Hepatocyte (in vitro differentiated cells): ENCODE data around the gene PDK2. TPM values are rescaled to one million over a fixed set of nuclear protein-coding genes. Genes with fewer than 3 reads are reported as not detected.

Experiments used
- DNase-seq: peaks from one replicate; pipeline ENCODE4 v3.0.0-alpha.2; 2016; ENCODE audit warnings: low spot score
- H2AFZ ChIP-seq: fragments of 200-600 bp; sonication (generic); 2 replicates; pipeline ENCODE4 v1.6.0; 2016; ENCODE audit warnings: antibody characterized with exemption, mild to moderate bottlenecking
- H3K27ac ChIP-seq: fragments of 200-600 bp; sonication (generic); 2 replicates; pipeline ENCODE4 v1.5.1; 2016; ENCODE audit warnings: mild to moderate bottlenecking
- H3K27me3 ChIP-seq: fragments of 200-600 bp; sonication (generic); 2 replicates; pipeline ENCODE4 v1.6.1; 2016
- H3K36me3 ChIP-seq: fragments of 200-600 bp; sonication (generic); replicated peaks from 2 replicates; pipeline ENCODE4 v1.5.1; 2016; ENCODE audit warnings: low read depth; ENCODE audit not compliant: insufficient read depth
- H3K4me1 ChIP-seq: fragments of 200-600 bp; sonication (generic); 2 replicates; pipeline ENCODE4 v1.5.1; 2016; ENCODE audit warnings: mild to moderate bottlenecking, moderate library complexity; ENCODE audit not compliant: insufficient read depth
- H3K4me2 ChIP-seq: fragments of 200-600 bp; sonication (generic); 2 replicates; pipeline ENCODE4 v1.6.0; 2016
- H3K4me3 ChIP-seq: fragments of 200-600 bp; sonication (generic); 2 replicates; pipeline ENCODE4 v1.5.1; 2016; ENCODE audit warnings: mild to moderate bottlenecking
- H3K79me2 ChIP-seq: fragments of 200-600 bp; sonication (generic); 2 replicates; pipeline ENCODE4 v1.6.0; 2017; ENCODE audit warnings: mild to moderate bottlenecking
- H3K9me2 ChIP-seq: fragments of 200-600 bp; sonication (generic); replicated peaks from 2 replicates; pipeline ENCODE4 v1.6.0; 2017; ENCODE audit warnings: mild to moderate bottlenecking; ENCODE audit not compliant: insufficient read depth
- H3K9me3 ChIP-seq: fragments of 200-600 bp; sonication (generic); 2 replicates; pipeline ENCODE4 v1.5.1; 2016; ENCODE audit warnings: low read depth, mild to moderate bottlenecking
- H4K20me1 ChIP-seq: fragments of 200-600 bp; sonication (generic); 2 replicates; pipeline ENCODE4 v1.6.0; 2016; ENCODE audit warnings: mild to moderate bottlenecking; ENCODE audit not compliant: insufficient read depth, poor library complexity, severe bottlenecking
- EZH2 ChIP-seq: fragments of 200-600 bp; sonication (generic); IDR thresholded peaks from 2 replicates; pipeline ENCODE4 v1.6.1; 2016; ENCODE audit warnings: antibody characterized with exemption, mild to moderate bottlenecking, borderline replicate concordance
- EZH2phosphoT487 ChIP-seq: fragments of 200-600 bp; sonication (generic); IDR thresholded peaks from one replicate; pipeline ENCODE4 v1.6.1; 2018; ENCODE audit warnings: antibody characterized with exemption, mild to moderate bottlenecking, low read depth, moderate library complexity; ENCODE audit not compliant: unreplicated experiment, severe bottlenecking
- WGBS: methylation state at CpG from one replicate; pipeline ENCODE4 v1.1.6; 2016; ENCODE audit warnings: low lambda C conversion rate; ENCODE audit errors: missing lambda C conversion rate; 5-methylcytosine and 5-hydroxymethylcytosine counted together
- polyA plus RNA-seq: library from polyadenylated mRNA; unstranded; fragments of >200 nt; fragmentation: Nextera tagmentation; extraction: Ambion mirVana; gene quantifications from 2 replicates; pipeline ENCODE4 v1.2.1, GENCODE V29; 2016
- total RNA-seq: library from RNA; depleted of rRNA; stranded (reverse); fragments of >200 nt; gene quantifications from 2 replicates; pipeline ENCODE4 v1.2.3, GENCODE V29; 2014
- TF ChIP-seq, protein P1 (sequence below): fragments of 200-600 bp; sonication (generic); IDR thresholded peaks from 2 replicates; pipeline ENCODE4 v1.5.1; 2016; ENCODE audit warnings: antibody characterized with exemption, mild to moderate bottlenecking; ENCODE audit not compliant: poor library complexity

Gene PDK2
- total and polyA plus RNA-seq, 2 experiments from 2014 or later: 42.7 to 56.9 TPM

DNA sequence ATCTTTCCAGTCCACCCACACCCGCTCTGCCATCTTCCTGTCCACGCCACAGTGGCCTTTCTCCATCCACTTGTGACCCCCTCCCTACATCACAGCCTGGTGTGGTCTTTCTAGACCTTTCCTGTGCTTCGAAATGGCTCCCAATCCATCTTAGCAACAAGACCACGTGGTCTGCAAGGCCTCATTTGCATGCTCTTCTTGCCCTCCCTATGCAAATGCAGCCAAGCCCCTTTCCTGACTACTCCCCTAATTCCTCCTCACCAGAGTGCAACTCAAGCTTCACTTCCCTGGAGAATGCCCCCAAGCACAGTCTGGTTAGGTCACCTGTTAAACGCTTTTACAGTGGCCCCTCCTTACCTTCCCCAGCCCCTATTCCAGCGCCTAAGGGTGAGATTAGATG, 49.2 kb downstream of the PDK2 start:
- Histone ChIP-seq H3K9me2 (no peaks in the 10 kb centered on the region), H3K4me1 (peaks cover 29% of the 10 kb centered on the region), H4K20me1 (peaks cover 39% of the 10 kb centered on the region), H2AFZ (no peak overlapping the region), H3K9me3 (no peaks in the 10 kb centered on the region), H3K36me3 (no peaks in the 10 kb centered on the region), H3K4me2 (no peak overlapping the region), H3K4me3 (no peak overlapping the region), H3K27ac (no peak overlapping the region), H3K27me3 (no peaks in the 10 kb centered on the region), H3K79me2 (peaks cover 38% of the 10 kb centered on the region)
- DNase-seq: no peak
- no peak for TF ChIP-seq EZH2
- TF ChIP-seq, protein P1, sequence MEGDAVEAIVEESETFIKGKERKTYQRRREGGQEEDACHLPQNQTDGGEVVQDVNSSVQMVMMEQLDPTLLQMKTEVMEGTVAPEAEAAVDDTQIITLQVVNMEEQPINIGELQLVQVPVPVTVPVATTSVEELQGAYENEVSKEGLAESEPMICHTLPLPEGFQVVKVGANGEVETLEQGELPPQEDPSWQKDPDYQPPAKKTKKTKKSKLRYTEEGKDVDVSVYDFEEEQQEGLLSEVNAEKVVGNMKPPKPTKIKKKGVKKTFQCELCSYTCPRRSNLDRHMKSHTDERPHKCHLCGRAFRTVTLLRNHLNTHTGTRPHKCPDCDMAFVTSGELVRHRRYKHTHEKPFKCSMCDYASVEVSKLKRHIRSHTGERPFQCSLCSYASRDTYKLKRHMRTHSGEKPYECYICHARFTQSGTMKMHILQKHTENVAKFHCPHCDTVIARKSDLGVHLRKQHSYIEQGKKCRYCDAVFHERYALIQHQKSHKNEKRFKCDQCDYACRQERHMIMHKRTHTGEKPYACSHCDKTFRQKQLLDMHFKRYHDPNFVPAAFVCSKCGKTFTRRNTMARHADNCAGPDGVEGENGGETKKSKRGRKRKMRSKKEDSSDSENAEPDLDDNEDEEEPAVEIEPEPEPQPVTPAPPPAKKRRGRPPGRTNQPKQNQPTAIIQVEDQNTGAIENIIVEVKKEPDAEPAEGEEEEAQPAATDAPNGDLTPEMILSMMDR: no peak
- no peak for TF ChIP-seq EZH2phosphoT487
- 87% methylated on average over 6 of the region's 6 CpGs for WGBS

DNA sequence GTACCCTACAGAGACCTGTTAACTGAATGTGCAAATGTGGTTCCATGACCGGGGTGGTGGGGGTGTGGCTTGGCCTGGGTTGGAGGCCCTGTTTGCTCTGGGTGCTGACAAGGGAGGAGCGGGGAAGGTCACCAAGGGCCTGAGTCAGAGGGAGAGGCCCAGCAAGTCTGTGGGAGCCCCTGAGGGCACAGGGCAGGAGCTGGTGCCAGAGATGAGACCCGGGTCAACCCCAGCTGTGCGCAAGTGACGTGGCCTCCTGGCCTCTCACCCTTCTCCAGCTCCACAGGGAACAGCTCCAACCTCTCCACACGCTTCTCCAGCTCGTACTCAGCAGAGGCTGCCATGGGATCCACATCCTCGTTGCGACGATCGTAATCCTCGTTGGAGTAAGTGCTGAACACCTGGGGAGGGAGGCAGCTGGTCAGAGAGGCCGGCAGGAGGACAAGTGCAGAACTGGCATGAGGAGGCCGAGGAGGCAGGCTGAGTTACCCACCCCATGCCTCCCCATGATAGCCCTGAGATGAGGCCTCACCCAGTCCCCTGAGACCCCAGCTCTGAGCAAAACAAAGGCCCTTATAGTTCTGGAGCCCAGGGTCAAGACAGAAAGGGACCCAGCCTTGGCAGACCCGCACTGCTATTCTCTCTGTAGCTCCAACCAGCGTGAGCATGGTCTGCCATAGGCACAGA, 49.8 kb downstream of the PDK2 start:
- H3K27ac ChIP-seq: no peak overlapping the region
- peaks cover 44% of the 10 kb centered on the region for H3K79me2 ChIP-seq
- no peak overlapping the region for H3K4me2 ChIP-seq
- H3K9me2 ChIP-seq: no peaks in the 10 kb centered on the region
- H3K36me3 ChIP-seq: no peaks in the 10 kb centered on the region
- 92% methylated on average over 16 of the region's 16 CpGs for WGBS
- H4K20me1 ChIP-seq: peaks cover 39% of the 10 kb centered on the region
- TF ChIP-seq, protein P1: no peak
- TF ChIP-seq EZH2: no peak
- TF ChIP-seq EZH2phosphoT487: no peak
- H3K27me3 ChIP-seq: no peaks in the 10 kb centered on the region
- no peak overlapping the region for H2AFZ ChIP-seq
- no peak for DNase-seq
- no peaks in the 10 kb centered on the region for H3K9me3 ChIP-seq
- no peak overlapping the region for H3K4me3 ChIP-seq
- H3K4me1 ChIP-seq: peaks cover 29% of the 10 kb centered on the region

DNA sequence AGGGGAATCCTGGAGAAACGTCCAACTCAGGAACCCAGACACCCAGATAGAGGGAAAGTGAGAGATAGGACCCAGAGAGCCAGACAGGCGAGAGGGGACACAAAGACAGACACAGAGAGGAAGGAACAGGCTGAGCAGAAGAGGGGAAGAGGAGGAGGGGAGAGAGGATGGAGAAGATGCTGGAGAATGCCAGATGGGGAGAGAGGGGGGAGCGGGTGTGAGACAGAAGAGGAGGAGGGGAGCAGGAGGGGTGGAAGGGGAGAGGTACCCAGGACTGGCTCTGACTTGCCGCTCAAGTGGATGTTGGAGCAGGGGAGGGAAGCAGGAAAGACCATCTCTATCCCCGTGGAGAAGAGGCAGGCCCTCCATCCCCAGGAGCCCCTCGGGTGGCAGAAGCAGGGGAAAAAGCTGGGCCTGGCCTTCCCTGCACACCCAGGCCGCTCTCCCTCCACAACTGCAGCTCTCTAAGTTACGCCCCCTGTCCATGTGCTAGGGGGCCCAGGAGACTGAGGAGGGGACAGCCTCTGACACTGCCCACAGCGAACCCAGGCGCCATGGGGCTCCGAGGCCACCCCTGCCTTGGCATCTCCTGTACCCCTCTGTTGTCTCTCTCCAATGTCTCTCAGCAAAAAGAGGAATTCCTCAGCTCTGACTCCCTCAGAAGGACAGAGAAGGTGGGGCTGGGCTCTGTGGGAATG, 50.5 kb downstream of the PDK2 start:
- Histone ChIP-seq H3K4me1 (peaks cover 29% of the 10 kb centered on the region), H3K36me3 (no peaks in the 10 kb centered on the region), H3K27me3 (no peaks in the 10 kb centered on the region), H2AFZ (no peak overlapping the region), H4K20me1 (peaks cover 39% of the 10 kb centered on the region), H3K9me2 (no peaks in the 10 kb centered on the region), H3K4me2 (no peak overlapping the region), H3K79me2 (peaks cover 50% of the 10 kb centered on the region), H3K4me3 (no peak overlapping the region), H3K27ac (no peak overlapping the region), H3K9me3 (no peaks in the 10 kb centered on the region)
- TF ChIP-seq EZH2phosphoT487 (no peak), EZH2 (no peak)
- TF ChIP-seq, protein P1: no peak
- 90% methylated on average over 8 of the region's 11 CpGs for WGBS
- DNase-seq: no peak
